GM12801 (cell line): ENCODE data around the gene SDK1.

ENCODE experiments used
- TF ChIP-seq, protein P1 (sequence below): IDR thresholded peaks from one replicate; pipeline ENCODE4 v1.5.1; 2011; ENCODE audit warnings: control low read depth; ENCODE audit not compliant: insufficient read length; ENCODE audit errors: extremely low read depth

The SDK1 gene

DNA sequence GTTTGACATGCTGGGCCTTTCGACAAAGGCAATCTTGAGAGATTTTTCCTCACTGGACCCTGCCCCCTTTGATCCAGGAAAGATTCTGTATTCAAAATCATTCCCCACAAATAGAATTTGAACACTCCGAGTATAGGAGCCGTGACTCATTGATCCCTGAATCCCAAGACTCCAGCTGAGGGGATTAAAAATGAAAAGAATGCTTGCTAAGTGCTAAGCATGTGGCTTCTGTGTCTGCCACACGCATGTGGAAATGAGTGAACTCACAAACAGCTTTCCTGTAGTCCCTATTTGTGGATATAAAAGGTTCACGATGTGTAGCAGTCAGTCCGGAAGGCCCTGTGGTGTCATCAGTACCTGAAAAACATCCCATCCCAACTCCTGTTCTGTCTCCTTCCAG lies 674.3 kb downstream of the SDK1 start:
- TF ChIP-seq, protein P1, sequence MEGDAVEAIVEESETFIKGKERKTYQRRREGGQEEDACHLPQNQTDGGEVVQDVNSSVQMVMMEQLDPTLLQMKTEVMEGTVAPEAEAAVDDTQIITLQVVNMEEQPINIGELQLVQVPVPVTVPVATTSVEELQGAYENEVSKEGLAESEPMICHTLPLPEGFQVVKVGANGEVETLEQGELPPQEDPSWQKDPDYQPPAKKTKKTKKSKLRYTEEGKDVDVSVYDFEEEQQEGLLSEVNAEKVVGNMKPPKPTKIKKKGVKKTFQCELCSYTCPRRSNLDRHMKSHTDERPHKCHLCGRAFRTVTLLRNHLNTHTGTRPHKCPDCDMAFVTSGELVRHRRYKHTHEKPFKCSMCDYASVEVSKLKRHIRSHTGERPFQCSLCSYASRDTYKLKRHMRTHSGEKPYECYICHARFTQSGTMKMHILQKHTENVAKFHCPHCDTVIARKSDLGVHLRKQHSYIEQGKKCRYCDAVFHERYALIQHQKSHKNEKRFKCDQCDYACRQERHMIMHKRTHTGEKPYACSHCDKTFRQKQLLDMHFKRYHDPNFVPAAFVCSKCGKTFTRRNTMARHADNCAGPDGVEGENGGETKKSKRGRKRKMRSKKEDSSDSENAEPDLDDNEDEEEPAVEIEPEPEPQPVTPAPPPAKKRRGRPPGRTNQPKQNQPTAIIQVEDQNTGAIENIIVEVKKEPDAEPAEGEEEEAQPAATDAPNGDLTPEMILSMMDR = no peak

DNA sequence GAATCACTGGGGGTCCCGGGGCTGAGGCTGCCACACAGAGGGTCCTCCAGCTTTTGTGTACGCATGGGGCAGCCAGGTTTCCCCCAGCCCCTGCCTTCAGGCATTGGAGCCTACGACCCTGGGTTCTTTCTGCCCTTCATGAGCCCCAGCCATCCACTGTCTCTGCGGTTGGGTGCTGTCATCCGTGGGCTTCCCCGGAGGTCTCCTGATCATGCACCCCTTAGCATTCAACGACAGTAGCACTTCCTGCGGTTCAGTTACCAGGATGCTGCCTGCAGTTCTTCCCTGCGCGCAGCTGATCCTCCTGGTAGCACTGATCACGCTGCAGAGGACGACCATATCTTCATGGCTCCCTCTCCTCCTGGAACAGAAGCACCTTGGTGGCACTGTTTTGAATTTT lies 676.3 kb downstream of the SDK1 start:
- TF ChIP-seq, protein P1 = no peak

DNA sequence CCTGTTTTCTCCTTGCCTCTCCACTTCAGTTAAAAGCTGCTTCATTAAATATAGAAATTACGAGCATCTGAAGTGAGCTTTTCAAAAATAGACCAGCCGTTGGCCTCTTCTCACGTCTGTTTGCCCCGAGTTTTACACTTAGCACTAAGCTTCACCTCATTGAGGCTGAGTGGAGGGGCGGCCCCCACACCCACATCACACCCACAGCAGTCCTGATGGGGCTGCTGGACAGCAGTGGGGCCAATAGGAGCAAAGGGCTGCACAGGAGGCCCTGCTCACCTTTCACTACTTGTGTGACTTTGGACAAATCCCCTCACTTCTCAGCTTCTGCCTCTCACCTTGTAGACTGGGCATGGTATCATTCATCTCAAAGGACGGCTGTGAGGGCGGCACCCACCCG lies 677.8 kb downstream of the SDK1 start:
- TF ChIP-seq, protein P1 = no peak

DNA sequence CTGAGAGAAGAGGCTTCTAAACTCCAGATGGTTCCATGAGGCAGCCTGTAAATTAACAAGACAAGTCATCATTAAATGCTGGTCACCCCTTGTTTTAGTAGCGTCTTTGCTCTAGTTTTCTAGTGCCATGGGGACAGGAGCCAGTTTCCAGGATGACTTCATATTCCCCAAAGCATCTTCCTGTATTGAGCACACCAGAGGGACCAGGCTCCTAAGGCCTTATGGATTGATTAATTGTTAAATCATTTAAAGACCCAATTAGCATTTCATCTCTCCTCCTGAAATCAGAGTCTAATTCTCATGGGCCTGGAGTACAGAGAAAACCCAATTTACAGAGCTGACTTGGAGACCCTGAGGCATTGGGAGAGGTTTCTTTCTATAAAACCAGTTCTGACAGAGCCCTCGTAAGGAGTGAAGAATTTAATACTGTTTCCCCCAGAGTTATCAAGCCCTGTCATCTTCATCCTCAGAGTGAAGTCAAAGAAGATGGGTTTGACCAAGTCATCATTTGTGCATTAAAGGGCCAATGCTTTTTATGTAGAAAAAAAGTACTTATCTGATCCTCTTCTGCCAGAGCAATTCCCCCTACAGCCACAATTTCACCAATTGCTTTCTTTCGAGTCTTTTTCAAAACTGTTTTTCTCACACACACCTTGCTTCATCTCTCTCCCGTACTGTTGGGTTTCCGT lies 678.7 kb downstream of the SDK1 start:
- TF ChIP-seq, protein P1 = no peak

DNA sequence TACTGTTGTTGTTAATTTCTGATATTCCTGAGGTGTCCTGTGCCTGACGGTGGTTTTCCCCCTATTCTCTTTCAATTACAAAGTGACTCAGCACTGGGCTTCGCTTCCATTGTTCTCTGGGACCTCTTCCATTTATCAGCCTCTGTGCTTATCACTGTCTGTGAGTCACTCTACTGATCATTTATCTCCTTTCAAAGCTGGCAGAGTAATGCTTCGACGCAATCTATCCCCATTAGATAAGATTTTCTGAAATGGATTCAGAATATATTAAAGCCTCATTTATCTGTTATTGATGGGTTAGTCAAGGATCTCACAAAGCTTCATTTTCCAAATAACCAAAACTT lies 679.2 kb downstream of the SDK1 start:
- TF ChIP-seq, protein P1 = no peak

DNA sequence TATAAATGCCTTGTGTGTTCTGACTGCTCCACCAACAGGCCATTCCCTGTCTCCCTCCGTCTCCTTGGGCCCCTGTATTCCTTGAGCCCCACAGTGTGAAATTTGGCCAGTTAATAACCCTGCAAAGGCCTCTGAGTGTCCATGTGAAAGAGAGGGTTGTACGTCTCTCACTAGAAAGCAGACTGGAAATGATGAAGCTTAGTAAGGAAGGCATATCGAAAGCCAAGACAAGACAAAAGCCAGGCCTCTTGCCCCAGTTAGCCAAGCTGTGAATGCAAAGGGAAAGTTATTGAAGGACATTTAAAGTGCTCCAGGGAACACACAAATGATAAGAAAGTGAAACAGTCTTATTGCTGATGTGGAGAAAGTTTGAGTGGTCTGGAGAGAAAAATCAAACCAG lies 680.2 kb downstream of the SDK1 start:
- TF ChIP-seq, protein P1 = no peak

DNA sequence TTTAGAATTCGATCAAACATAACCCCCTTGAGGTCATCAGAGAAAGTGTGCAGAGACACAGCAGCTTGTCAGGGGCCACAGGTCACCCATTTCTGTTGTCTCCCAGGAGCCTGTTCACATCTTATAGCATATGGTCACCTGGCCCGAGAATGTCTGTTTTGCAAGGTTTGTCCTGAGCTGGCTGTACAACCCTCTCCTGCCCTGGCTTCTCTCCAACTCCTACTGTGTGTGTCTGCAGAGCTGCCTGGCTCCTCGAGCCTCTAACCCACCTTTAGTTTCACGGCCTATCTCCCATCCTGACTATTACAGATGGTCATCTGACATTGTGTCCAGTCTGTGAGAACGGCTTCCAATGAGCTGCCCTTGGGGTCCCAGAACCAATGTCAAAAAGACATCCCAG lies 683.4 kb downstream of the SDK1 start:
- TF ChIP-seq, protein P1 = no peak
